Measurements from ENCODE around the gene PLEKHD1.

GRCh38 chr14:69487771-69488170 lies 3.2 kb downstream of the PLEKHD1 start:
- TF ChIP-seq GTF2F1 (IDR thresholded peaks at IDR 0.05; ENCODE audit: borderline replicate concordance, low read depth, low read length): no peak
- TF ChIP-seq NANOG (IDR thresholded peaks at IDR 0.05; ENCODE audit: insufficient read depth, low read depth, low read length, poor library complexity, severe bottlenecking): no peak
- no peak for TF ChIP-seq TAF1 (IDR thresholded peaks at IDR 0.05; ENCODE audit: low read depth, low read length)
- no peak for TF ChIP-seq SP2 (IDR thresholded peaks at IDR 0.05; ENCODE audit: low read length)
- no peak for TF ChIP-seq POLR2AphosphoS5 (IDR thresholded peaks at IDR 0.05; ENCODE audit: low read depth, low read length)
- TF ChIP-seq KDM5A (IDR thresholded peaks at IDR 0.05; ENCODE audit: low read length): no peak
- TF ChIP-seq TCF12 (IDR thresholded peaks at IDR 0.05; ENCODE audit: low read depth, low read length): no peak
- TF ChIP-seq CTCF (IDR thresholded peaks at IDR 0.05; ENCODE audit: control extremely low read depth in 1 of 3, insufficient read depth in 1 of 3, low read depth in 1 of 3, low read length in 3 of 3): no peak
- TF ChIP-seq TEAD4 (IDR thresholded peaks at IDR 0.05; ENCODE audit: low read depth, low read length): no peak
- TF ChIP-seq POLR2A (IDR thresholded peaks at IDR 0.05; ENCODE audit: control extremely low read depth in 1 of 2, low read depth in 2 of 2, low read length in 2 of 2): no peak
- TF ChIP-seq, protein P1, sequence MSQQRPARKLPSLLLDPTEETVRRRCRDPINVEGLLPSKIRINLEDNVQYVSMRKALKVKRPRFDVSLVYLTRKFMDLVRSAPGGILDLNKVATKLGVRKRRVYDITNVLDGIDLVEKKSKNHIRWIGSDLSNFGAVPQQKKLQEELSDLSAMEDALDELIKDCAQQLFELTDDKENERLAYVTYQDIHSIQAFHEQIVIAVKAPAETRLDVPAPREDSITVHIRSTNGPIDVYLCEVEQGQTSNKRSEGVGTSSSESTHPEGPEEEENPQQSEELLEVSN (IDR thresholded peaks at IDR 0.05): no peak
